ENCODE data around the gene IGFBP5. TPM values are rescaled to one million over a fixed set of nuclear protein-coding genes. Genes with fewer than 3 reads are reported as not detected.

Gene IGFBP5
- total and polyA plus RNA-seq, 8 donors: 92.1 to 923 (median 330) TPM

DNA sequence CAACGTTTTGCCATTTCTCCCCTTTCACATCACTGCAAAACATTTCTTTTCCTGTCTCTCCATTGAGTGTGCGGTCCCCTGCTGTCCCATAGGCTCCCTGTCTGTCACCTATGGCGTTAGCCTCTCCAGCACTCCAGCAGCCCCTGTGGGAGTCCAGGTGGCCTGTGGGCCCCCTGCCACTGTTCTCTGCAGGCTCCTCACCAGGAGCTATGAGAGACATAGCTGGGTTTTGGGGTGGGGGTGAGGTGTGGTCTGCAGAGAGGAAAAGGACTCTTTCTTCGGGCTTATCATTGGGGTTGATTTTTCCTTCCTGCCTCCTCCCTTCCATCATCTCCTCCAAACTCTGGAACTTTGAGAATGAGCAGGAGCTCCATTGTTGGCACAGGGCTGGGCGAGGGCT, 36.1 kb upstream of the IGFBP5 start:
- TF ChIP-seq POLR2AphosphoS5 (IDR thresholded peaks at IDR 0.05) (no peak), POLR2A (IDR thresholded peaks at IDR 0.05) (no peak), EP300 (IDR thresholded peaks at IDR 0.05) (no peak)
- TF ChIP-seq, protein P1, sequence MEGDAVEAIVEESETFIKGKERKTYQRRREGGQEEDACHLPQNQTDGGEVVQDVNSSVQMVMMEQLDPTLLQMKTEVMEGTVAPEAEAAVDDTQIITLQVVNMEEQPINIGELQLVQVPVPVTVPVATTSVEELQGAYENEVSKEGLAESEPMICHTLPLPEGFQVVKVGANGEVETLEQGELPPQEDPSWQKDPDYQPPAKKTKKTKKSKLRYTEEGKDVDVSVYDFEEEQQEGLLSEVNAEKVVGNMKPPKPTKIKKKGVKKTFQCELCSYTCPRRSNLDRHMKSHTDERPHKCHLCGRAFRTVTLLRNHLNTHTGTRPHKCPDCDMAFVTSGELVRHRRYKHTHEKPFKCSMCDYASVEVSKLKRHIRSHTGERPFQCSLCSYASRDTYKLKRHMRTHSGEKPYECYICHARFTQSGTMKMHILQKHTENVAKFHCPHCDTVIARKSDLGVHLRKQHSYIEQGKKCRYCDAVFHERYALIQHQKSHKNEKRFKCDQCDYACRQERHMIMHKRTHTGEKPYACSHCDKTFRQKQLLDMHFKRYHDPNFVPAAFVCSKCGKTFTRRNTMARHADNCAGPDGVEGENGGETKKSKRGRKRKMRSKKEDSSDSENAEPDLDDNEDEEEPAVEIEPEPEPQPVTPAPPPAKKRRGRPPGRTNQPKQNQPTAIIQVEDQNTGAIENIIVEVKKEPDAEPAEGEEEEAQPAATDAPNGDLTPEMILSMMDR (IDR thresholded peaks at IDR 0.05): no peak
- H3K27me3 ChIP-seq: no peaks in the 10 kb centered on the region
- H3K9me3 ChIP-seq: no peaks in the 10 kb centered on the region
- no peak overlapping the region for H3K27ac ChIP-seq
- DNase-seq: no peak
- H3K4me1 ChIP-seq: peaks cover 0 to 12% (median 3%) of the 10 kb centered on the region in 4 donors
- no peak overlapping the region for H3K4me3 ChIP-seq
- no peaks in the 10 kb centered on the region for H3K36me3 ChIP-seq
- intact Hi-C loops (cut with DNase I; ENCODE audit: low total_unique reads): no loop called here
- 80 to 89% (median 88%) methylated on average over 5 of the region's 5 CpGs for WGBS, 5 donors

DNA sequence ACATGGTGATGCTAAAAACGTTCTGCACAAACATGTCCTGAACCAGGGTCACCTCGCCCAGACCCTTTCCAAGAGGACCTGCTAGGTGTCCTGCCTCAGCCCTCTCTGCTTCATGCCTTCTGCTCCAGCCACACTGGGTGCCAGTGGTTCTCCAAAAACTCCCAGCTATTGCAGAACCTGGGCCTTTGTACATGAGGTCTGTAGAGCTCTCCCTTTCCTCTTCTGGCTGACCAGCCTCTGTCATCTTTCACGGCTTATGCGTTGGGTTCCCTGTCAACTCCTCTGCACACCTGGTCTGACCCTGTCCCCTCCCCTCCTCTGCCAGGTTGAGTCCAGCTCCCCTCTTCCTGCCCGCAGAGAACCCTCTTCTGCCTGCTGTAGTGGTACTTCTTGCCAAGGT, 35.5 kb upstream of the IGFBP5 start:
- no peak overlapping the region for H3K4me3 ChIP-seq
- no peaks in the 10 kb centered on the region for H3K36me3 ChIP-seq
- H3K4me1 ChIP-seq: peaks cover 0 to 6% (median 2%) of the 10 kb centered on the region in 4 donors
- TF ChIP-seq POLR2A (IDR thresholded peaks at IDR 0.05) (no peak), POLR2AphosphoS5 (IDR thresholded peaks at IDR 0.05) (no peak), EP300 (IDR thresholded peaks at IDR 0.05) (no peak)
- TF ChIP-seq, protein P1 (IDR thresholded peaks at IDR 0.05): no peak
- intact Hi-C loops (cut with DNase I; ENCODE audit: low total_unique reads): no loop called here
- no peaks in the 10 kb centered on the region for H3K9me3 ChIP-seq
- WGBS, 5 donors: 66 to 73% (median 72%) methylated on average over 4 to 5 of the region's 5 CpGs
- no peak for DNase-seq
- H3K27ac ChIP-seq: no peak overlapping the region
- no peaks in the 10 kb centered on the region for H3K27me3 ChIP-seq

DNA sequence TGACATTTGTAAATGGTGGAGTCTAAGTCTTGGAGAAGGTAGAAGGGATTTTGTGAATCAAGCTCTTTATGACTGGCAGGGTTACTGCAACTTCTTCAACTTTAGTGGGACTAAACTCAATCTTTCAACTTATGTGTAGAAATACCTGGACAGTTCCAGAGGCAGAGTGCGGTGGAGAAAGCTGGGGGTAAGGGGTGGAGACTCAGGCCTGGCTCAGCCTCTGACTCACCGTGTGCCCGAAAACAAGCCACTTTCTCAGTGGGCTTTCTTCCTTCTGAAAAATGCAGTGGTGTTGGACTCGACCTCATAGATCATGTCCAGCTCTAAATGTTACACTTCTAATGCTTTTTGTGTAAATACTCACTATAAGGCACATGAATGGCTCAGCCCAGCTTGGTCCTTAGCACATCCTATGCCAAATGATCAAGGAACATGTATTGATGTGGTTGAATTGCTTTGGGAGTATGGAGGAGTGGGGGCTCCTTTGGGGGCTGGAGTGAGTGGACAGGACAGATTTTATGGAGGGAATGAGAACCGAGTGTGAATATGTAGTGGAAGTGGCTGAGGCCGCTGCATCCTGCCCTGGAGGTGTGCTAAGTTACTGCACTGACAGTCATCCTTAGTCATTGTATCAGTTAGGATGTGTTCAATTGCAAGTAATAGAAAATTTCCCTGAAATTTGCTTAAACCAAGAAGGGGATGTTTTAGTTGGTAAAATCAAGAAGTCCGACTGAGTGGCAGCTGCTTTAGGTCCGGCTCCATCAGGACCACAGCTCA, 32.2 kb upstream of the IGFBP5 start:
- no peak for DNase-seq
- intact Hi-C loops (cut with DNase I; ENCODE audit: low total_unique reads): no loop called here
- Histone ChIP-seq H3K36me3 (no peaks in the 10 kb centered on the region), H3K4me3 (no peak overlapping the region), H3K27me3 (no peaks in the 10 kb centered on the region), H3K27ac (no peak overlapping the region), H3K9me3 (no peaks in the 10 kb centered on the region), H3K4me1 (no peaks in the 10 kb centered on the region)
- 84 to 89% (median 87%) methylated on average over 8 of the region's 8 CpGs for WGBS, 5 donors
- no peak for TF ChIP-seq EP300 (IDR thresholded peaks at IDR 0.05)
- no peak for TF ChIP-seq POLR2A (IDR thresholded peaks at IDR 0.05)
- TF ChIP-seq POLR2AphosphoS5 (IDR thresholded peaks at IDR 0.05): no peak
- TF ChIP-seq, protein P1 (IDR thresholded peaks at IDR 0.05): no peak

DNA sequence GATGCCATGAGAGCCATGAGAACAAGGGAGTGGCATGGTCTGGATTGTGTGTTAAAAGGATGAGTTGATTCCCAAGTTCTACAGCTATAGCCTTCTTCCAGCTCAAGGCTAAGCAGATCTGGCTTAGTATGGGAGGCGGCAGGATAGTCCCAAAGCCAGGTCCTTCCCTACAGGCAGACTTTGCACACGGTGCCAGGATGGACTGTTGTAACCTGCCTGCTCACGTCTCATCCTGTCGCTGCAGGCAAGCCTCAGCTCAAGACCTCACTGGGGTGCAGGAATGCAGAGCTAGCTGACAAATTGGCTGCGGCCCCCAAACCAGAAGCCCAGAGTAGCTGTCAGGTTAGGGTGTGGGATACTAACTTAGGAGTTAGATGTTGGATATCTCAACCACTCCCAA, 28.8 kb upstream of the IGFBP5 start:
- intact Hi-C loops (cut with DNase I; ENCODE audit: low total_unique reads): no loop called here
- H3K27me3 ChIP-seq: no peaks in the 10 kb centered on the region

More for the DNA sequence above, 28.8 kb upstream of the IGFBP5 start:
- TF ChIP-seq POLR2AphosphoS5 (IDR thresholded peaks at IDR 0.05) (no peak), EP300 (IDR thresholded peaks at IDR 0.05) (no peak), POLR2A (IDR thresholded peaks at IDR 0.05) (no peak)
- TF ChIP-seq, protein P1 (IDR thresholded peaks at IDR 0.05): no peak
- H3K27ac ChIP-seq: no peak overlapping the region
- H3K4me3 ChIP-seq: no peak overlapping the region
- H3K9me3 ChIP-seq: no peaks in the 10 kb centered on the region
- H3K4me1 ChIP-seq: no peaks in the 10 kb centered on the region
- DNase-seq: no peak
- H3K36me3 ChIP-seq: no peaks in the 10 kb centered on the region
- WGBS, 5 donors: 89 to 98% (median 96%) methylated on average over 4 to 5 of the region's 5 CpGs

Data from stomach (tissue), 9 donors.